Upper lobe of left lung (tissue), 6 donors: Measurements from ENCODE around the gene NT5C2. TPM values are rescaled to one million over a fixed set of nuclear protein-coding genes. Genes with fewer than 3 reads are reported as not detected.

Source experiments
- ATAC-seq, 2 donors: fragments of 200-7000 bp; cut with Tn5 transposase; one replicate each; pipeline ENCODE4 v1.9.1; 2022; ENCODE audit warnings: mild to moderate bottlenecking in 2 of 2, moderate library complexity in 2 of 2; ENCODE audit not compliant: low FRiP score in 2 of 2
- DNase-seq, 2 donors: peaks; one replicate each; pipeline ENCODE4 v3.0.0-alpha.2; 2019 to 2020
- H3K27ac ChIP-seq, 4 donors: fragments of 200-600 bp; sonication (generic); one replicate each; pipeline ENCODE4 v1.5.1; 2016 to 2019
- H3K27me3 ChIP-seq, 4 donors: fragments of 200-600 bp; sonication (generic); one replicate each; pipeline ENCODE4 v1.5.1; 2017 to 2019
- H3K36me3 ChIP-seq, 4 donors: fragments of 200-600 bp; sonication (generic); one replicate each; pipeline ENCODE4 v1.5.1; 2016 to 2019
- H3K4me1 ChIP-seq, 4 donors: fragments of 200-600 bp; sonication (generic); one replicate each; pipeline ENCODE4 v1.5.1; 2018 to 2019
- H3K4me3 ChIP-seq, 4 donors: fragments of 200-600 bp; sonication (generic); one replicate each; pipeline ENCODE4 v1.5.1; 2017 to 2019; ENCODE audit warnings: mild to moderate bottlenecking in 2 of 4, moderate library complexity in 1 of 4
- H3K9me3 ChIP-seq, 4 donors: fragments of 200-600 bp; sonication (generic); one replicate each; pipeline ENCODE4 v1.5.1; 2018 to 2019
- CTCF ChIP-seq, 6 experiments: fragments of 450-650 bp in 4 of 6; fragments of 200-600 bp in 2 of 6; sonication (generic) in 2 of 6; IDR thresholded peaks; one replicate each; pipeline ENCODE4 v1.5.1; 2016 to 2019; ENCODE audit warnings: antibody characterized with exemption in 6 of 6
- EP300 ChIP-seq, 4 donors: sonication (generic); formaldehyde crosslinking; IDR thresholded peaks; one replicate each; pipeline ENCODE4 v1.5.1; 2017; ENCODE audit warnings: antibody characterized with exemption in 4 of 4, control low read depth in 2 of 4
- POLR2A ChIP-seq, 4 donors: fragments of 450-650 bp; IDR thresholded peaks; one replicate each; pipeline ENCODE4 v1.5.1; 2016 to 2017; ENCODE audit warnings: antibody characterized with exemption in 4 of 4, mild to moderate bottlenecking in 2 of 4
- POLR2AphosphoS5 ChIP-seq, 2 donors: sonication (generic); formaldehyde crosslinking; IDR thresholded peaks; one replicate each; pipeline ENCODE4 v1.5.1; 2017; ENCODE audit warnings: antibody characterized with exemption in 2 of 2
- WGBS, 2 donors: methylation state at CpG; one replicate each; pipeline ENCODE4 v1.1.5; 2017 to 2018; 5-methylcytosine and 5-hydroxymethylcytosine counted together
- total RNA-seq, 6 donors: library from RNA; depleted of rRNA in 4 of 6; stranded (reverse); fragments of >200 nt in 4 of 6; gene quantifications; one replicate each; pipeline versions ENCODE4 v1.1.0 to v1.2.1, GENCODE V29; 2016 to 2021
- donor health status: DM: no; HTN: no; CAD: no; lungs with moderate emphysema.
- donor health status: DM: no; HTN: yes; CAD: no; lungs with severe emphysema.

NT5C2 gene
- total RNA-seq, 6 donors from 2014 or later: 47.4 to 122 (median 85.1) TPM

DNA sequence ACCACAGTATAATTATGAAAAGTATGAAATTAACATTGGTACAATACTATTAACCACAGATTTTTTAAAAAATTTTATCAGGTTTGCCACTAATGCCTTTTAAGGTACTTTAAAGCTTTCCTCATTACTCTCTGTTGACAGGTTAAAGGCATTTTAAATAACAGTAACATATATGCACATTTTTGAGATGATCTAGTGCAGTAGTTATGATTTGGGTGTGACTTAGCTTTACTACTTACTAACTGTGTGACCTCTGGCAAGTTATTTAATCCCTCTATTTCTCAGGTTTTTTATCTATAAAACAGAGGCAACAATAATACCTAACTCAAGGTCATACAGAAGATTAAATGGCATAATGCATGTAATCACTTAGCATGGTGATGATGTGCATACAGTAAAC, 94.8 kb downstream of the NT5C2 start:
- H3K4me3 ChIP-seq: no peak overlapping the region
- DNase-seq: no peak
- ATAC-seq: no peak
- H3K27ac ChIP-seq: no peak overlapping the region
- peaks cover 46 to 96% (median 65%) of the 10 kb centered on the region in 4 donors for H3K36me3 ChIP-seq
- TF ChIP-seq CTCF (IDR thresholded peaks at IDR 0.05) (no peak), POLR2A (IDR thresholded peaks at IDR 0.05) (no peak), POLR2AphosphoS5 (IDR thresholded peaks at IDR 0.05) (no peak), EP300 (IDR thresholded peaks at IDR 0.05) (no peak)
- no peaks in the 10 kb centered on the region for H3K4me1 ChIP-seq
- H3K27me3 ChIP-seq: no peaks in the 10 kb centered on the region
- no peaks in the 10 kb centered on the region for H3K9me3 ChIP-seq

DNA sequence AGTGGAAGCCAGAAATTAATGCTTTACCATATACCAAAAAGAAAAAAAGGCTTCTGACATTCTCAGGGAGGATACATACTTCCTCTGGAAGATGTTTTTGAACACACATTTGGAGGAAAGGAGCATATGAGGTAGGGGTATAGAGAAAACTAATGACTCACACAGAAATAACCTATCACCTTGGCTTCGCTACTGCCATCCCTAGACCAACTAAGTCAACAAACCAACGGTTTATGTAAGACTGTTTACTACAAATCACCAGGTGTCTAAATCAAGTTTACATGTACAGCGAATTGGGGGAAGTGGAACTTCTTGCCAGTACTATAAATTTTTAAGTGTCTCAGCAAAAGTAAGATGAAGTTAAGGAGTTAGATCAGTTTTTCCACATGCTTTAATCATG, 96.9 kb downstream of the NT5C2 start:
- peaks cover 63 to 100% (median 78%) of the 10 kb centered on the region in 4 donors for H3K36me3 ChIP-seq
- TF ChIP-seq POLR2A (IDR thresholded peaks at IDR 0.05) (no peak), EP300 (IDR thresholded peaks at IDR 0.05) (no peak), POLR2AphosphoS5 (IDR thresholded peaks at IDR 0.05) (no peak), CTCF (IDR thresholded peaks at IDR 0.05) (no peak)
- H3K9me3 ChIP-seq: no peaks in the 10 kb centered on the region
- no peak overlapping the region for H3K4me3 ChIP-seq
- no peak overlapping the region for H3K27ac ChIP-seq
- DNase-seq (no peak), ATAC-seq (no peak)
- no peaks in the 10 kb centered on the region for H3K4me1 ChIP-seq
- H3K27me3 ChIP-seq: no peaks in the 10 kb centered on the region
- 80 to 88% methylated on average over 3 of the region's 3 CpGs for WGBS, 2 donors

DNA sequence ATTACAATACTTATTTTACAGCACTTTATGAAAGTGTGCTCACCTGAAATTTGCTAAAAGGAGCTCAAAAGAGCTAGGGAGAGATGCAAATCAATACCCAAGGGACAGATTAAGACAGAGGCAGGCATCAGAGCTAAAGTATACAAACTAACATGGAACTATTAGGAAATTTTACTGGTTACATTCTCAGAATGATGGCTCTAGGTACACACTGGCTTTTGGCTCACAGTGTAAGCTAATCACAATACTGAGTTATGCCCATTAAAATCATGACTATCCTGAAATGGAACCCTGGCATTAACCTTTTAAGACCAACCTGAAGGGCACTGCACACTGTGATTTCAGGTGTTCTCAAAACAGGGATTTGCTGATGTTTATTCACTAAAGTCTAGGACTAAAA, 98.1 kb downstream of the NT5C2 start:
- Histone ChIP-seq H3K27me3 (no peaks in the 10 kb centered on the region), H3K36me3 (peaks cover 63 to 100% (median 79%) of the 10 kb centered on the region in 4 donors), H3K4me1 (no peaks in the 10 kb centered on the region), H3K4me3 (no peak overlapping the region), H3K27ac (no peak overlapping the region), H3K9me3 (no peaks in the 10 kb centered on the region)
- DNase-seq (no peak), ATAC-seq (no peak)
- TF ChIP-seq POLR2A (IDR thresholded peaks at IDR 0.05) (no peak), CTCF (IDR thresholded peaks at IDR 0.05) (no peak), EP300 (IDR thresholded peaks at IDR 0.05) (no peak), POLR2AphosphoS5 (IDR thresholded peaks at IDR 0.05) (no peak)

- no peak overlapping the region for H3K27ac ChIP-seq
- no peaks in the 10 kb centered on the region for H3K4me1 ChIP-seq
- no peaks in the 10 kb centered on the region for H3K27me3 ChIP-seq
- DNase-seq (no peak), ATAC-seq (no peak)
- WGBS, 2 donors: 93 to 94% methylated on average over 6 to 7 of the region's 7 CpGs
- no peaks in the 10 kb centered on the region for H3K9me3 ChIP-seq
- peaks cover 58 to 100% (median 72%) of the 10 kb centered on the region in 4 donors for H3K36me3 ChIP-seq
- no peak overlapping the region for H3K4me3 ChIP-seq
- TF ChIP-seq POLR2AphosphoS5 (IDR thresholded peaks at IDR 0.05) (no peak), CTCF (IDR thresholded peaks at IDR 0.05) (no peak), POLR2A (IDR thresholded peaks at IDR 0.05) (no peak), EP300 (IDR thresholded peaks at IDR 0.05) (no peak)
Observed at GRCh38 chr10:103090911-103091310, 102.2 kb downstream of the NT5C2 start.

DNA sequence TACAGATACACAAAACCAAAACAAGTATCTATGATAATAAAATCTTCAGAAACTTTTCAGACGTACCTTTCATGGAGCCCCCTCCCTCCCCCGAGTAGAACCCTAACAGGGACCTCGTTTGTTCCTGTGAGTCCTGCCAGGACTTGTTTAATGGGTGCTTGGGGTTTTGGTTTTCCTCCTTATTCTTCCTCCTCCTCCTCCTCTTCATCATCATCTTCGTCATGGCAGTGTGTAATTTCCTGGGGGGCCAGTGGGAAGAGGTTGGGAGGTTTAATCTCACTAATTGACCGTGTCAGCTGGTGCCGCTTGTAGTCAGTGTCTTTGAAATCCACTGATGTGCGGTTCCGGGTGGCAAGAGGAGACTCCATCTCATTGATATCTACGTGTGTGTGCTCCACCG, 103.6 kb downstream of the NT5C2 start:
- no peak overlapping the region for H3K27ac ChIP-seq
- H3K4me1 ChIP-seq: no peaks in the 10 kb centered on the region
- no peaks in the 10 kb centered on the region for H3K9me3 ChIP-seq
- H3K27me3 ChIP-seq: no peaks in the 10 kb centered on the region
- H3K4me3 ChIP-seq: no peak overlapping the region
- no peak for TF ChIP-seq CTCF (IDR thresholded peaks at IDR 0.05)
- no peak for TF ChIP-seq POLR2AphosphoS5 (IDR thresholded peaks at IDR 0.05)
- no peak for TF ChIP-seq EP300 (IDR thresholded peaks at IDR 0.05)
- no peak for TF ChIP-seq POLR2A (IDR thresholded peaks at IDR 0.05)
- H3K36me3 ChIP-seq: peaks cover 62 to 100% (median 74%) of the 10 kb centered on the region in 4 donors
- 90 to 93% methylated on average over 10 of the region's 10 CpGs for WGBS, 2 donors
- ATAC-seq (no peak), DNase-seq (no peak)
